ENCODE data around the gene ARAP1. TPM values are rescaled to one million over a fixed set of nuclear protein-coding genes. Genes with fewer than 3 reads are reported as not detected.

ARAP1 gene
- total RNA-seq, 4 donors from 2014 or later: 122 to 285 (median 145) TPM

- Histone ChIP-seq H3K4me1 (no peaks in the 10 kb centered on the region), H3K4me3 (no peak overlapping the region), H3K9me3 (no peaks in the 10 kb centered on the region), H3K36me3 (no peaks in the 10 kb centered on the region), H3K27ac (no peak overlapping the region), H3K27me3 (no peaks in the 10 kb centered on the region)
- TF ChIP-seq POLR2A (IDR thresholded peaks at IDR 0.05) (no peak), CTCF (IDR thresholded peaks at IDR 0.05) (no peak)
- DNase-seq: no peak
Measured at GRCh38 chr11:72648384-72649136, 103.6 kb downstream of the ARAP1 start.

- Histone ChIP-seq H3K9me3 (no peaks in the 10 kb centered on the region), H3K27ac (no peak overlapping the region), H3K4me1 (peaks cover 0 to 6% (median 1%) of the 10 kb centered on the region in 4 donors), H3K36me3 (no peaks in the 10 kb centered on the region), H3K4me3 (no peak overlapping the region), H3K27me3 (no peaks in the 10 kb centered on the region)
- no peak for DNase-seq
- TF ChIP-seq POLR2A (IDR thresholded peaks at IDR 0.05): no peak
- no peak for TF ChIP-seq CTCF (IDR thresholded peaks at IDR 0.05)
Measured at GRCh38 chr11:72647882-72648281, 104.3 kb downstream of the ARAP1 start.

- no peak overlapping the region for H3K4me3 ChIP-seq
- no peak overlapping the region for H3K27ac ChIP-seq
- H3K9me3 ChIP-seq: no peaks in the 10 kb centered on the region
- peaks cover 0 to 18% (median 7%) of the 10 kb centered on the region in 4 donors for H3K4me1 ChIP-seq
- H3K36me3 ChIP-seq: no peaks in the 10 kb centered on the region
- TF ChIP-seq POLR2A (IDR thresholded peaks at IDR 0.05) (no peak), CTCF (IDR thresholded peaks at IDR 0.05) (no peak)
- DNase-seq: no peak
- H3K27me3 ChIP-seq: no peaks in the 10 kb centered on the region
Measured at GRCh38 chr11:72646472-72646871, 105.7 kb downstream of the ARAP1 start.

GRCh38 chr11:72646024-72646423 is 106.2 kb downstream of the ARAP1 start:
- no peaks in the 10 kb centered on the region for H3K27me3 ChIP-seq
- H3K9me3 ChIP-seq: no peaks in the 10 kb centered on the region
- TF ChIP-seq CTCF (IDR thresholded peaks at IDR 0.05) (no peak), POLR2A (IDR thresholded peaks at IDR 0.05) (no peak)
- no peak for DNase-seq
- peaks cover 0 to 22% (median 7%) of the 10 kb centered on the region in 4 donors for H3K4me1 ChIP-seq
- no peaks in the 10 kb centered on the region for H3K36me3 ChIP-seq
- H3K4me3 ChIP-seq: no peak overlapping the region
- no peak overlapping the region for H3K27ac ChIP-seq

GRCh38 chr11:72643547-72643946 is 108.7 kb downstream of the ARAP1 start:
- Histone ChIP-seq H3K4me3 (peak overlapping the region in 2 of 4 donors; percentile 66 to 74), H3K27ac (no peak overlapping the region), H3K4me1 (peaks cover 0 to 22% (median 7%) of the 10 kb centered on the region in 4 donors), H3K27me3 (no peaks in the 10 kb centered on the region), H3K36me3 (no peaks in the 10 kb centered on the region), H3K9me3 (no peaks in the 10 kb centered on the region)
- TF ChIP-seq POLR2A (IDR thresholded peaks at IDR 0.05) (no peak), CTCF (IDR thresholded peaks at IDR 0.05) (no peak)
- DNase-seq: peak in 1 of 3 donors; percentile 54

Measured in Peyer's patch (tissue), 4 donors.